ENCODE results near the gene FOXJ1.

FOXJ1 gene

DNA sequence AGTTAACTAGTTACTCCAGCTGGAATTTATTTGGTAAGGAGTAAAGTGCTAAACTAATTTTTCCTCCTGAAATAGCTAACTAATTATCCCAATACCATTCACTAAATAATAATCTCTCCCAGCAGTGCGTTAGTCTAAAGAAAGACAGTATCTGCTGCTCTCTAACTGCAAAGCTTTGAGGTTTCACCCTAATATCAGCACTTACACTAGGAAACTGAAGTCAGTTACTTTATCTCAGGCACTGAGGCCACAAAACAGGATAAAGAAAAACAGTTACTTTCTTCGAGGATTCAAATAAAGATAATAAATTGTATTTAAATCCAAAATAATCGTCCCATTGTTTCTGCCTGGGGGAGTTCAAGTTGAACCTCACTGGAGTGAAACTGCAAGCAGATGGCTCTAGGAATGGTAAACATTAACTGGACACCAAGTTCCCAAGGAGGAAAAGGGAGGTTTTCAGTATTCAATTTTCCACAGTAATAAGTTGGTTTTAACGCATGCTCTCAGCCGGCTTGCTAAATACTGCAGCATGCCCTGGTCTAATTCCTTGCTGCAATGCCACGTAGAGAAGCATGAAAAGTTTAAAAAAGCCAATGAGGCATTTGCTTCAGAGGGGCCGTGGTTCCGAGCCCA, 20.0 kb upstream of the FOXJ1 start:
- no peak for DNase-seq

DNA sequence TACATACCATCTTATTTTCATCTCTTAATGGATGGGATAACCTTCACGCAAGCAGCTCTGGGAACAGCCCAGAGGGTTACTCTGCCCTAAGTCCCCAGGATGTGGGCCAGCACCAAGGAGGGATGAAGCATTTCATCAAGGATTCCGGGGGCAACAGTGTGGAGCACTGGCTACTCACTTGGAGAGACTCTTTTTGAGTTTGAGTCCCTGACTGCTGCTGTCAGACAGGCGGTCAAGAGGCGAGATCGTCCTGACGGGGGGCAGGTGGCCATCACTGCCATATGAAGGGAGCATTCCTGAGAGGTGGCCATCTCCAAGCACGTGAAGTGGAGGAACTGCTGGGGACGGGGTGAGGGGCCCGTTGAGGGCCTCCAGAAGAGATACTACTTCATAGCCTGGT, 18.1 kb upstream of the FOXJ1 start:
- DNase-seq = no peak

DNA sequence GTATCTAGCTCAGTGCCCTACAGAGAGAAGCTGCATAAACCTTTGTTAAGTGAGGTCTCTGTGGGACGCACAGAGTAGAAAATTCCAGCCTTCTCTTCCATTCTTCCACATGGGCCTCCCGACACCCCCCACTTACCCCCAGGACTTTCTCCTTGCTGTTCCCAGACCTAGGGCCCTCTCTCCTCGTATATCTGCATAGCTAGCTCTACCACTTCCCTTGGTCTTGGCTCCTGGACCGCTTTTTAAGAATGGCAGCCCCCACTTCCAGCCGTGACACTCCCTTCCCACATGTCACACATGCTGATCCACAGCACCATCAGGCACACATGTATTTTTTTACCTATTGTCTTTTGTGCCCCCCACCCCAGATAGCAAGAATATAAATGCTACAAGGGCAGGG, 16.7 kb upstream of the FOXJ1 start:
- no peak for DNase-seq

DNA sequence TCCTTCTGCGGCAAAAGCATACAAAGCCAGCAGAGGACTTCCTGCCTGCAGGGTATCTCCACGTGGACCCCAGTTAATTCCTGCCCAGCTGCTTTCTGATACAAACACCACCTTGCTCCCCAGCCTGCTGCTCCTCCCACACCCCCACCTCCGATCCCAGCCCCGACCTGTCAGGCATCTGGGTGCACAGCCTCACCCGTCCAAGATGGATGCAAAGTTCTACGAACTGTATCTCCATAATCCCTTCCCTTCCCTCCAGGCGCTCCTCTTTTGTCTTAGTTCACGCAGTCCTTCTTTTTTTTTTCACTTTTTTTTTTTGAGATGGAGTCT, 15.6 kb upstream of the FOXJ1 start:
- no peak for DNase-seq

DNA sequence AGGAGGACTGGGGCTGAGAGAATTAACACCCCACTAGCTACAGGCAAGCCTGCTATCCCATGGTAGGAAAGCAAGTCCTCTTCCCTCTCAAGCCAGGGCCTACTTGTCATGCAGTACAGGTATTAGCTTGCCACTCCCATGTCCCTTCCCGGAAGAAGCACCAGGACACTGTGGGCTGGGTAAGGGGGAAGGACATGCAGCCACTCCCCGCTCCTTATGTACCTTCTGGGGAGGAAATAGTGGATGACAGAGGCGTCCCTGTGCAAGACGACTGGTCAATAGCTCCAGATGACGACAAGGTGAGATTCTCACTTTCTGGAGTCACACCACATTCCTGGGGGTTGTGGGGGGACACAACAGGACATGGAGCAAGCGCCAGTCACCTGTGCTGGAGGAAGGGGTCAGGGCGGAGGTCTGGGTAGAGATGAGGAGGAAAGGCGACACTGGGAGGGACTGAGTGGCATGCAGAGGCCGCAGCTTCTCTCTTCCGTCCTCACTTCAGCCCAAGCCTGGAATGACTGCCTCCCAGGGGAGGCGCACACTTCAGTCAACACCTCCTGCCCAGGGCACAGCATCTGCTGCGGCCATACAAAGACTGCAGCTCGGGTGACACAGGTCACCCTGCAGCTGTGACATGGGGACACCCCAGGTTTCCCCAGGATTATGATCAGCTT, 15.1 kb upstream of the FOXJ1 start:
- no peak for DNase-seq

DNA sequence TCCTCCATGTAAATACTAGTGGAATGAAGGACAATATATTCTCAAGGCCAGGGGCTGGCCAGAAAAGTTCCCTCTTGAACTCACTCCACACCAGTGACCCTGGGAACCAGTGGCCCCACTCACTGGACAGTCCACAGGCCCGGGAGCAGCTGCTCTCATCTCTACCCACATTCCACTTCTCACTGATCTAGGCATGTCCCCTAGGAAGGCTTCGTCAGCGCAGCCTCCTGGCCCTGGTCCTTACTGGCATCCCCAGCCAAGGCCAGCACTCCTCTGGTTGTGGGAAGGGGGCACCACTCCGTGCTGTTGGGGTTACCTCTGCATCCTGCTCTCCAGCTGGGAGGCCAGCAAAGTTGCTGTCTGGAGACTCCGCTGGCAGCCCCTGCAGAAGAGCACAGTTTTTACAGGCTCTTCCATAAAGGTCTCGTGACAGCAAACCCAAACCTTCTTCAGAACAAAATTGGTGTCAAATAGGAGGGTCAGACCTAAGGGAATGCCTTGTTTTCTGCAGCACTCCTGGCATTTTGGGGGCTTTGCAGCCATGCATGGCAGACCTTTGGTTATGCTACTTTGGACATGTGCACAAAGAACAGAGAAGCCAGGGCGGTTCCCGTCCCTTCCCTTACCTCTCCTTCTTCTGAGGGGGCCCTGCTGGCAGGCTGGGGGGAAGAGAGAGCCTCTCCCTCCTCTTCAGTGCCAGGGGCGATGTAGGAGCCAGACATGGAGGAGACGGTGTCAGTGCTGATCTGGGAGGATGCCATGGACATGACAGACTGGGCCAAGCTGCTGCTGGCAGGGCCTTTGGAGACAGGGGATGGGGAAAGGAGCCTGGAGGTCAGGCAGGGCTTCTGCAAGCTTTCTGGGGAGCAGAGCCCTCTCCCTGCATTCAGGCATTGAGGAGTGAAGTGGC, 14.1 kb upstream of the FOXJ1 start:
- DNase-seq = no peak

DNA sequence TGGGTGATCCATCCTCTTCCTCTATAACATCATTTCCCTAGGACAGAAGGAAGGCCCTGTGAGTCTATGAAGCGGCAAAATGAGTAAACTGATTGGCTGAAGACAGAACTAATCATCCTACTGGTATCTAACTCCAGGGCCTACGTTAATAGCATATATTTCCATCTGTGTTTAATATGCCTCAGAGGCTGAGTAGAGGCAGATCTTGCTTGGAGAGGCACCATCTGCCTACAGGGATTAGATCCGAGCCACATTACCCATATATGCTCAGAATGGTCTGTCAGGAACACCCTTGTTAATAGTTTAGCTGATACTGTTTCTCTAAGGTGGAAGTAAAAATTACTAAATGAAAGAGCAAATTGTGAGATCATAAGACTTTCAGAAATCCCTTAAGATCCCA, 13.2 kb upstream of the FOXJ1 start:
- no peak for DNase-seq

DNA sequence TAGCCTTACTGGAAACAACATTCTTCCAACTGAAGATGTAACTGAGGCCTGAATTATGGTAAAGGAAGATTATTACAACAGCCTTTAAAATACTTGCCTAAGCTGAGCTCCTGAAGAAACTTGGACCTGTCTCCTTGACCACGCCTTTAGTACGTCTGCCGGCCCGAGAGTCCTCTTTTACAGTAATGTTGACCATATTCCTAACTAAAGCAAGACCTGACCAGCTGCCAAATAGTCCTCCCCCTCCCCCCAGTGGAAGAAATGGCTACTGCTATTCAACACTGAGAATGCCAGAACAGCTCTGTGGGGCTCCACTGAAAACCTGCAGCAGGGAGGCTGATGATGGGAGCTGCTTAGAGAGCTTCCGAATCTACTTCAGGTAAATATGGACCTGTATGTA, 12.6 kb upstream of the FOXJ1 start:
- no peak for DNase-seq

DNA sequence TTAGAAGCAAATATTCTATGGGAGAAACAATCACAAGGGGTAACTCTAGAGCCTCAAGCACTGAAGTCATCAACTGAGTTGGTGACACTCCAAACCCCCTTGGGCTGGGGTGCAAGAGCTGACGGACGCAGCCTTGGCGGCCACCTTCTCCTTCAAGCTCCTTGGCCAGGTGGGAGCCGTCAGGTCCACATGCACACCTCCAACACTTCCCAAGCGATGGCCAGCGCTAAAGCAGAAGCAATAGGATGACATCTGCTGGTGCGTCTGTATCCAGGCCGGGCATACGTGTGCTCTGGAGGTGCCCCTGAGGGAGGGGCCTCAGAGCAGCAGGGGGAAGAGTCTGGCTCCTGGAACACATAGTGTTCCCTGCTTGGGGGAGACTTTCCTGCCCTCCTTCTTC, 12.2 kb upstream of the FOXJ1 start:
- DNase-seq = no peak

DNA sequence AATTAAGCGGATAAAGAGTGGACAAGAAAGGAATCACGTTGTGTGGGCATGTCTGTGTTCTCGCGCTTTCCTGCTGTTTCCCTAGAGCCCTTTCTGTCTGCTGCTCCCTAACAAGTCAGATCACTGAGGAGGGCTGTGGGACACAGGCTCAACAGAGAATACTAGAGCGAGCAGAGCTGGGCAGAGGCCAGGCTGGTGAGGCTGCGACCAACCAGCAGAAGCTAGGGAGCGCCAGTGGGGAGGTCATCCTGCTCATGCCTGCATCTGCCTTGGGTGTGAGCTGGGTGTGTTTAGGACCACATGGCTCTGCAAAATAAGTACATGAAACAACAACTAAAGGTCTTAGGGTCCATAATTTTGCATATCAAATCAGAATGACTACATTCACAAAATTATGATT, 11.5 kb upstream of the FOXJ1 start:
- DNase-seq = no peak

DNA sequence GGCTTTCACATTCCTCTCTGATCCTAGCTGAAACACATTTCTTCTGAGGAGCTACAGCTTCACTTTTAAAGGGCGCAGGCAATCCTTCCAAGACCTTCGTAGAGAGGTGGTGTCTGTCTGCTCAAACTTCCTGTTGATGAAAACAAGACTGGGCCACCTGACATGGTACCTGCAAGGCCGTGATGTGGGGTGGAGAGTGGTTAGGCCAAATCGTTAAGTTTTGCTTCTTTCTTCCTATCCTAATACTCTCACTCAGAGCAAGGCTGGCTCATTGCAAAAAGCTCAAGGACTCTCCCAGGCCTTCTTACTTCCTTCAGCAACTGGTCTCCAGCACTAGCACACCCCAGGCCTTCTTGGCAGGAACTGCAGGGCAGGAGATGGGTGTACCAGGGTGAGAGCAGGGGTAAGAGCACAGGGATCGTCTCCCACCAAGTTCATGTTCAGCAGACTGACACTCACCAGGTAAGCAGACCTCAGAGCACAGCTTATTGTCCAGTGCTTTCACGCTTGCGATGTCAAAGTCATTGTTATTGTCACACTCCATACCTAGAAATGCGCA, 10.9 kb upstream of the FOXJ1 start:
- no peak for DNase-seq

DNA sequence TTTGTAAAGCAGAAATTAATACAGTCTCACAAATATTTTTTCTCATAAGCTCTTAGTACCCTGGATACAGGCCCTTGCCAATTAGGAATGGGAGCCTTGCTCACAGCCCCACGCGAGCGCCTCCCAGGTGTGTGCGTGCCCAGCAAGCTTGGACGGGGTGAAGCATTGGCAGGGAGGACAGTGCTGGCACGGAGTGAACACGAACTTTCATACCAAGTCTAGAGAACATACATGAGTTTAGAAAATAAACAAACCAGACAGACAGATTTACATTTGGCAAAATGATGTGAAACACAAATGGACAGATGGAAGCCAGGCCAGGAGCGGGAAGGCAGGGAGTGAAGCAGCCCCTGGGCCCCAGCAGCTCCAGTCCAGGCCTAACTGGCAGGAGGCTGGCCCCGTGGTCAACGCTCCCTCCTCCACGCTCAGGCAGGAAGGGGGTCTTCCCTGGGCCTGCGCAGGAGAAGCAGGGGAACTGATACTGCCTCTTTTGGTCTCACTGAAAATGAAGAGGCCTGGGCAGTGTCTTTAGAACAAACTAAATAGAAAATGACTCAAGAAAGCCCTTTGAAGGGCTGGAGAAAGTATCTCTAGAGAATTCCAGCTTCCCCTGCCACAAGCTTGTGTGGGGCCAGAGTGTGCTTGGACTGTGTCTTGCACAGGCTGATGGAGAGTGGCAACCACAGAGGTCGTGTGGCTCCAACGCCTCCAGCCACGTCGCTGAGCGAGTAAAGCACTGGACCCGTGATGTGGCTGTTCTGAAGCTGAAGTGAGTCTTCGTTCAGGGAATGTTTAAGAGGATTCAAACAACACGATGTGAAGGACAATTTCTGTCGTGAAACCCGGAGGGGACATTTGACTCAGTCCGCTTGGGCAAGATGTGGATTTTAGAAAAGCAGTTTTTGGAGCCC, 9.9 kb upstream of the FOXJ1 start:
- DNase-seq = no peak

DNA sequence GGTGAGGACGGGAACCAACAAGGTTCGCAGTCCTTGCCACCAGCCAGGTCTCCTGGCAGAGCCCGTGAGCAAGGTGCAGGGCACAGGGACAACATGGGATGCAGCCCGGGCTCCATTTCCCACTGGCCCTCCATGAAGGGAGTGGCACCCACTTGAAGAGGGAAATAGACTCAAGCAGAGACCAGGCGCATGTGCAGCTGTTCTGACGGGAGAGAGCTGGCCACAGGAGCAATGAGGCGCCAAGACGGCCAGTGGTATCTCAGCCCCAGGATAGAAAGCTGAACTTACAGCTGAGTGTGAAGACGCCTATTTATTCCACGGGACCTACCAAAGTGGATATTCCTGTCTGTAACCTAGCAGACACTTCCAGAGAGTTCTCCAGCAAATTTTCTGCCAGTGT, 8.2 kb upstream of the FOXJ1 start:
- DNase-seq = no peak

DNA sequence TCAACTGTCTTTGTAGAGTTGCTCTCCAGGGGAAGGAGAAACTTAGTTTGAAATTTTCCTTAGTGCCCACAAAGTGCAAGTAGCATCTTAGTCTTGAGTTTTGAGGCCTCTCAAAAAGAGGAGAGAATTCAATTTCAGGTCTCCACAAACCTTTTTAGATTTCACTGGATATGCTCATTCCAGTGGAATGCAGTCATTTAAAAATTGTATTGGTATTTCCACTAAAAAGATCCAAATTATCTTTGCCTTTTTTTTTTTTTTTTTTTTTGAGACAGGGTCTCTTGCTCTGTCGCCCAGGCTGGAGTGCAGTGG, 6.9 kb upstream of the FOXJ1 start:
- no peak for DNase-seq

DNA sequence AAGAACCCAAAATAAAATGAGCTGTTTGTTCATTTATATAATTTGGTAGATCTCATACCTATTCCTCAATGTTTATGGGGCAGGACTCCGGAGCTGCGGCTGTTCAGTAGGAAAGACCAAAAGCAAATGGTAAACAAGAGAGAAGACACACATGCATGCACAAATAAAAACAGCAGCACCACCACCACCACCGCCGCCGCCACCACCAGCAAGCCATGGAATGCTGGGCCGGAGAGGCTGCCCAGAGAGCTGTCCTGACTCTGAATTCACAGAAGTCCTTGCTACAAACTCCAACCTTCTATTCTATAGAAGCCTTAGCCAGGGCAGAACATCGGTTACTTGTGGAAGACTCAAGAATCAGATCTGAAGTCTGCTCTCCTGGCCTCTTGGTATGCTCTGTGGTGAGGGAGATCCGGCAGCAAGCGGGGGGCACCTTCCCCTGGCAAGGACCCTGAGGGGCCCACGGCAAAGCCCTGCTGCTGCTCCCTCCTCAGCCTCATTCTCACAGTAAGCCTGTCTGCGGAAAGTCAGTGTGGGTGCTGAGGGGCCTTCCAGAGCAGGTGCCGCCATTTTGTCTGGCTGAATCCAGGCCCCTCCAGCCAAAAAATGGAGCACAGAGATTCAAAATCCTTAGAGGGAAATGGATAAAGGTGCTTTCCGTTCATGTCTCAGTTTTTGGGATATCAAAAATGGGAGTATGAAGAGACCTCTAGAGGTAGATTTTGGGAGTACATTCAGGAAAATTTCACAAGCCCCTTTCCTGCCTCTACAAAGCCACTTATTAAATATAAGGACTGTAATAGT, 6.4 kb upstream of the FOXJ1 start:
- DNase-seq = no peak

DNA sequence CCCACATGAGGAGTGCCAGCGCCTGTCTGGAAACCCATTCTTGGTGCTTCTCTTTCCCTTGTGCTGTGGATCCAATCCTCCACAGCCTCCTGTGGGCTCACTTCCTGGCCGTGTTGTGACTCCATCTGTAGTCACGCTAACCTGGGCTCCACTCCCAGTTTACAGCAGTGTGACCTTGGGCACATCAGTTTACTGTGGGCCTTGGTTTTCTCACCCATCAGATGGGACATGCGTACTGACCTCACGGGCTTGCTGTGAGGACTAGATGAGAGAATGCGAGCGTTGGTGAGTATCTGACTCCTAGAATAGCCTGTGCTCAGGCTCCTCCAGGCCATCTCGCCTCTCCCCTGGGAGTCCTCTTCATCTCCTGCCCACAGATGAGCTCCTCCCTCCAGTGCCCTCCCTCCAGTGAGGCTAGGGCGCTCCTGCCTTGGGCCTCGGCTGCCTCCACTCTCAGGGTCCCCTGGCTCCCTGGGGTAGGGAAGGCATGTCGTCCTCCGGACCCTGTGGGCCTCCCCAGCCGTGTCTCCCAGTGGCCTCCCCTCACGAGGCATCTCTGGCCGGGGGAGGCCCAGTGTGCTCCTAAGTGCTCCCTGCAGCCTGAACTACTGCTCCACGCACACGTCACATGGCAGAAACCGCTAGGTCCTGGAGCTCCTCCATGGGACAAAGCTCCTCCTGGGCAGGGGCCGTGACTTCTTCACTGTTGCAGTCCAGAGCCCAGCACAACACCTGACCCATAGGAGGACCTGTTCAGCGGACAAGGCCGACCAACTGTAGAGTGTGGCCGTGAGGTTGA, 5.2 kb upstream of the FOXJ1 start:
- DNase-seq = no peak

DNA sequence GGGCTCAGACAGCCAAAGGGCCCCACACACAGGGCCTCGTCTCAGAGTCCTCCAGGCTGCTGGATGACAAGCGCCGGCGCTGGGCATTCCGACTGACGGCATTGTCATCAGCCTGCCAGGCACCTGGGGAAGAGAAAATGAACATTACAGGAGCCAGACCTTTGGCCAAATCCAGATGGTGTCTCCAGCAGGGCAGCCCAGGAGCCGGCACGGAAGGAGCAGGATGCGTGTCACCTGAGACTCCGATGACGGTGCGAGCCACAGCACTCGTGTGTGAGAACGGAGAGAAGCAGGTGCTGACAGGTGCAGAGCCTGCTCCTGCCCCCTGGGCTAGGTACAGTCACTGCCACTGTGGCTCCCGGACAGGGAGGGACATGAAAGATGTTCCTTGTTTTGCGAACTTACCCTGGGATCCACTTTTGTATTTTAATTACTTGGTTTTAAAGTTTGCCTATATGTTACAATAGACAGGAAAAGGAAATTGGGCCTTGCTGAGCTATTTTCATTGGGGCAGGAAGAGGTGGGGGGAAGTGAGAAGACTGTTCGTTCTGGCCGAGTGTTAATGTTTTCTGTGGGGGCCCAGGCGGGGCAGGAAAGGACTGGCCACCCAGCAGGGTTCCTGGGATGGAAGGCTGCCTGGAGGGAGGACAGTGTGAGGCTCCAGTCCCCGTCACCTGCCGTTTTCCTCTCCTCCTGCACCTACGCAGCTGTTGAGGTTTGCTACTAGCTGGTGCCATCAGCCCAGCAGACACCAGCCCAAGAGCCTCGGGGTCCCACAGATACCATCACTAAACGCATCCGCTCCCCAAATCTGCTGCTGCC, 4.4 kb upstream of the FOXJ1 start:
- DNase-seq = no peak

DNA sequence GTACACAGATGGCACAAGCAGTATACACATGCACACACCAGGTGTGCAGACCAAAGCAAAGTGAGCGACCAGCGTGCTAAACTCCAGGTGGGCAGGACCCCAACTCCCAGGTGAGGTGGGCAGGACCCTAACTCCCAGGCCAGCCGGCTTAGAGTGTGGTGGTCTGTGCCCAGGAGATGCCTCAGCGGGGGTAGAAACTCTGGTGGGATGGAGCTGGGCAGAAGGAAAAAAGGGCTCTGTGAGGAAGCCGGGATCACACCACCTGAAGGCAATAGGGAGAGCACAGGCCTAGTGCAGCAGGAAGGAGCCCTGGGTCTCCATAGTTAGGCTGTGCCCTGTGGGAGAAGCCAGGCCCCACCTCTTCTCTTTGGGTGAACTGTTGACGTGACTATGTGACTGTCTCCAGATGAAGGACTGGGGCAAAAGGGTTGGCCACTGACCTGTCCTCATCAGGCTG, 1.6 kb upstream of the FOXJ1 start:
- DNase-seq = no peak

DNA sequence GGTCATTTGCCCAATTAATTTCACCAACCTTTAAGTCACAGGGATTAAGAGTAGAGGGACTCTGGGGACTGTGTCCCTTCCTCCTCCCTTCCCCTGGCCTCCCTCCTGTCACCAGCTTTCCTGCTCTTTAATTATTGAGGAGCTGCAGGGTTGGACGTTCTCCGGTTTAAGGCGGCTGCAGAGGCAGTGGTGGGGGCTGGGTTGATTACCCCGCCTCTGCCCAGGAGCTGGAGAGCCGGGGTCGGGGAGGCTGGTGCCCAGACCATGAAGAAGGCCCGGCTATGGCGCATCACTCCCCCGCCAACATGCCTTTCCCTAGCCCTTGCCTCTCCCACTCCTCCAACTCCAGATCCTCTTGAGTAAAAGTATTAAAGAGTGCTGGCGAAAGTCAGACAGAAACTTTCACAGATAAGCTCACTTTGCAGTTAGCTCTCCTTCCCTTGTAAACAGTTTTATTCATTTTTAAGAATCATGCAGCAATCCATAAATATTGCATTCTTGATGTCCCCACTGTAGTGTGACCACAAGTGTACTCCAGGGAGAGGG, 1.1 kb upstream of the FOXJ1 start:
- no peak for DNase-seq

DNA sequence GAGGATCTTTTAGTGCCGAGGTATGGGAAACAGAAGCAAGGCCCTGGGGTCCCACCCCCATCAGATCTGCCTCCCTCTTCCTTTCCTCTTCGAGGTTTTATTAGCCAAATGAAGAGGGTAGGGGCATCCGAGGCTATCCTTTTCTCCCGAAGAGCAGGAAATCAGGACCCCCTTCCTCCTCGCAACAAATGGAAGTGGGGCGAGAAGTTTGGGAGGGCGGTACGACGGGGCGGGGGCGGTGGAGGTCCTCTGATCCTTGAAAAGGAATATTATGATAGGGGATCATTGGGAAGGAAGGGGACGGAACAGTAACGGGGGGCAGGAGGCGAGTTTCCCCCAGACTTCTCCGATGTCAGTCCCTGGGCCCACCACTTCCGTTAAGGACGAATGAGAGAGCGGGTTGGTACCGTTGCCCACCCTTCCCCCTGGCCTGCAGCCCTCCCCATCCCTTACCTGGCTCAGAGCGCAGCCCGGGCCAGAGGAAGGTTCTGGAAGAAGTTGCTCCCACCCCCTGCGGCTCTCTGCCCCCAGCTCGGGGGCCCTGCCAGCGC, 309 bp downstream of the FOXJ1 start:
- DNase-seq = no peak

Measured in GDM1 (cell line).